Hematopoietic multipotent progenitor cell (in vitro differentiated cells): ENCODE measurements around the gene LMBR1. TPM values are rescaled to one million over a fixed set of nuclear protein-coding genes. Genes with fewer than 3 reads are reported as not detected.
"Not testable (repeated sequence)": the region's sequence is repeated elsewhere in the genome, so short reads cannot be mapped to it uniquely, and the experiment has no call there.

ENCODE experiments used
- DNase-seq, 3 donors: peaks; one replicate each; pipeline ENCODE4 v3.0.0-alpha.2; 2011 to 2015; ENCODE audit warnings: low read depth in 2 of 3, low spot score in 2 of 3
- total RNA-seq: library from RNA; depleted of rRNA; stranded (reverse); fragments of >200 nt; gene quantifications from one replicate; pipeline ENCODE4 v1.2.3, GENCODE V29; 2012

The LMBR1 gene
- total RNA-seq, 1 donor: 76.2 TPM

DNA sequence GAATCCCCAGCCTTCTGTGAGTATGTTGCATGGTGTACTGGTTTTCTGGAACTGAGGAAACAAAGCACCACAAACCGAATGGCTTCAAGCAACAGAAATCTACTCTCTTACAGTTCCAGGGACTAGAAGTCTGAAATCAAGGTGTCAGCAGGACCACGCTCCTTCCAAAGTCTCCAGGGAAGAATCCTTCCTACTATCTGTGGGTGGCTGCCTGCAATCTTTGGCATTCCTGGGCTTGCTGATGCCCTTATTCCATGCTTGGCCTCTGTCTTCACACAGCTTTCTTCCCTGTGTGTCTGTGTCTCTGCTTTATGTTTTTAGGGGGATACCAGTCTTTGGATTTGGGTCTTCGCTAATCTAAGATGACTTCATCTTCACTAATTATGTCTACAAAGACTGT is 81.3 kb downstream of the LMBR1 start:
- no peak for DNase-seq

DNA sequence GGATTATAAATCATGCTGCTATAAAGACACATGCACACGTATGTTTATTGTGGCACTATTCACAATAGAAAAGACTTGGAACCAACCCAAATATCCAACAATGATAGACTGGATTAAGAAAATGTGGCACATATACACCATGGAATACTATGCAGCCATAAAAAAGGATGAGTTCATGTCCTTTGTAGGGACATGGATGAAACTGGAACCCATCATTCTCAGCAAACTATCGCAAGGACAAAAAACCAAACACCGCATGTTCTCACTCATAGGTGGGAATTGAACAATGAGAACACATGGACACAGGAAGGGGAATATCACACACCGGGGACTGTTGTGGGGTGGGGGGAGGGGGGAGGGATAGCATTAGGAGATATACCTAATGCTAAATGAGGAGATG is 89.3 kb downstream of the LMBR1 start:
- not testable (repeated sequence) for DNase-seq

GRCh38 chr7:156802214-156802613 is 90.8 kb downstream of the LMBR1 start:
- DNase-seq: no peak

- DNase-seq: no peak
Measured at GRCh38 chr7:156795415-156795814, 97.6 kb downstream of the LMBR1 start.

- no peak for DNase-seq
Measured at GRCh38 chr7:156793334-156793733, 99.6 kb downstream of the LMBR1 start.

- DNase-seq: no peak
Measured at GRCh38 chr7:156792611-156793010, 100.4 kb downstream of the LMBR1 start.

GRCh38 chr7:156791241-156791640 is 101.7 kb downstream of the LMBR1 start:
- DNase-seq: no peak

DNA sequence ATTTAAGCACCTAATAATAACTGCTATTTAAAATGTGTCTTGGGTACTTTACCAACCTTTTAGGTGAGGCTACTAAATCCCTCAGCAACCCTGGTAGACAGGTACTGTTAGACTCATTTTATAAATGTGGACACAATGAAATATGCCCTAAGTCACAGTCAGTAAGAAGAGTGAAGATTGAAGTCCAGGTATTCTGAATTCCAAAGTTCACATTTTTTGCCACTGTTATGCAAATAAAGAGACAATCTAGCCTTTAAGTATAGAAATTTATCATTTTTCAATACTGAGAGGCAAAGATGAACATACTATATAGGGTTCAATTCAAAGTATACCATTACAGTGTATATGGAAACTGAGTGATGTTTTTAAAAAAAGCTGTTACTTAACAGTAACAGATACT is 102.7 kb downstream of the LMBR1 start:
- no peak for DNase-seq

DNA sequence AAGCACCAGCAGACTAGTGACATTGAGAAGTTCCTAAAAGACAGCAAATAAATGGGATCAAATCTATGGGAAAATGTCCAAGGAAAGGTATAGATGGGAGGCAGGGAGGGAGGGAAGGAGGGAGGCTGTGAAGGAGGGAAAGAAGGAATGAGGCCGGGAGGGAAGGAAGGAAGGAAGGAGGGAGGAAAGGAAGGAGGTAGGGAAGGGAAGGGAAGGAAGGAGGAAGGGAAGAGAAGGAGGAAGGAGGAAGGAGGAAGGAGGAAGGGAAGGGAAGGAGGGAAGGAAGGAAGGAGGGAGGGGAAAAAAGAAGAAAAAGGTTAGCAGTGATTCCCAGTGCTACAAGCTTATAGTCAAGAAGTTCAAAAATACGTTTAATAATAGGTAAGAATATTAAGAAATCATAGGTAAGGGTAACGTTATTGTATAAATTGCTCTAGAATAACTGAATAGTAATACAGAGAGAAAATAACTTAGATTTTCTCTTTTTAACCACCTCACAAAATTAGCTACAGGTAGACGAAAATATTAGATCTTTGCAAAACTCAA is 106.9 kb downstream of the LMBR1 start:
- no peak for DNase-seq

DNA sequence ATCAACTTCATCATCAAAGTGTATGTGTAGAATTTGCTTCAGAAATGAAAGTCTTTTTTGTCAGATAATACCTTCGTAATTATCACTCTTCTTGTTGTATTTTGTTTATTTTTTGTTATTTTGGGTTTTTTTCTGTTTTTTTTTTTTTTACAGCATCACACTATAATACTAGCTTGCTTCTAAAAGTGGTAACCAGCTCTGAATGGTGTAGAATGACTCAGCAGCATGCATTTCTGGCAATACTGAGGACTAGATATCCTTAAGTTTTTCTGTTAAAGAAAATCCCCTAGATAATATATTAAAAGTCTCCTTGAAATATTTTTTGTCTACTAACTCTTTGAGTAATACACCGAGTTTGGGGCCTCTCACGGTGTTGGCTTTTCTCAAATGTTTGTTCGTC is 109.1 kb downstream of the LMBR1 start:
- DNase-seq: no peak

DNA sequence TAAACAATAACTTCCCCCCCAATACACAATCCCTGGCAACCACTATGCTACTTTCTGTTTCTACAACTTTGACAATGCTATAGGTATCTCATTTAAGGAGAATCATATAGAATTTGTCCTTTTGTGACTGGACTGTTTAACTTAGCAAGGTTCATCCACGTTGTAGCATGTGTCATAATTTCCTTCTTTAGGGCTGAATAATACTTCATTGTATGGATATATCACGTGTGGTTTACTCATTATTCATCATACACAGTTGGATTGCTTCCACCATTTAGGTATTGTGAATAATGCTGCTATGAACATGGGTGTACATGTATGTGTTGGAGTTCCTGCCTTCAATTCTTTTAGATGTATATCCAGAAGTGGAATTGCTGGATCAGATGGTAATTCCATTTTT is 111.0 kb downstream of the LMBR1 start:
- no peak for DNase-seq

DNA sequence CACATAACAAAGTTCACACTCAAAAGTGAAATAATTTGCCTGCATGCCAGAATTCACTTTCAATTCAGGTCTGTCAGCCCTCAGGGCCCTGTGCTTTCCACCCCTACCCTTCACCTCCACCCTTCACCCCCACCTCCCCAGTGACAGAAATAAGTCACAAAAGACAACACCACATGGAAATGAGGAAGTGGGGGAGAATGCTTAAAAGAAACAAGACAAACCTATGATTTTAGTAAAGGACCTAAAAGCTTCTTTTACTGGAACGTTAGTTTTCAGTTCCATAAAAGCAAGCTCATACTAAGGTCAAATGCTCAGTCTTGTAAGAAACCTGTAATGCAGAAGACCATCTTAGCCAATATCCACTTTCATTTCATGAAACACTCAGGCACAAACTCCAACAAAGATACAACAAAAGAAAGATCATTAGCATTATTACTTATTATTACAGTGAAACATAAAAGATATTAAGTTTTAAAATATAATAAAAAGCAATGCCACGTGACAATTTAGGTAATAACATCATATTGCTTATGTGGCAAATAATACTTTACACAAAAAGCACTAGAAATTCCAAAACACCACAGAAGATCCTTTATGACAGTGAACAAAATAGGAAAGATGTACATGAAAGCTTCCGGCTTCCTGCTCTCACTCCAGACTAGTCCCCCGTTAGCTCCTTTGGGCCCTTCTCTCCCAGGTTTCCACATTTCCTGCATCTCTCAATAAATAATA is 112.1 kb downstream of the LMBR1 start:
- DNase-seq: peak in 2 of 3 donors; percentile 22 to 70

DNA sequence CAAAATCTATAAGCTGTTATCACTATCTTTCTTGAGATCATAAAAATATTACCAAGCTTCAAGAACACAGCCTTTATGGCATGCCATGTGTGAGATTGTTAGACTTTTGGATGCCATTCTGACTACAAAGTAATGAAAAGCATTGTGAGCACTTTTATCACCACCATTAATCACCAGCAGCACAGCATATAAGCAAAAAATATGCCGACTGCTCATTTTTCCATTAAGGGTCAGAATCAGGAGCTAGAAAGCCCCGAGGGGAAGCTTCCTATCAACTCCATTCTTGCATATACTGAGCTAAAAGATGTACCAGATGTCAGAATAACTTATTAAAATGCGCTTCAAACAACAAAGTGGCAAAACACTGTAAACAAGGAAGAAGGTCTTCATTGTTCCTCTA is 114.3 kb downstream of the LMBR1 start:
- no peak for DNase-seq

GRCh38 chr7:156778201-156778600 is 114.8 kb downstream of the LMBR1 start:
- no peak for DNase-seq

GRCh38 chr7:156777364-156778069 is 115.5 kb downstream of the LMBR1 start:
- DNase-seq: no peak

- no peak for DNase-seq
Measured at GRCh38 chr7:156776527-156776926, 116.5 kb downstream of the LMBR1 start.

DNA sequence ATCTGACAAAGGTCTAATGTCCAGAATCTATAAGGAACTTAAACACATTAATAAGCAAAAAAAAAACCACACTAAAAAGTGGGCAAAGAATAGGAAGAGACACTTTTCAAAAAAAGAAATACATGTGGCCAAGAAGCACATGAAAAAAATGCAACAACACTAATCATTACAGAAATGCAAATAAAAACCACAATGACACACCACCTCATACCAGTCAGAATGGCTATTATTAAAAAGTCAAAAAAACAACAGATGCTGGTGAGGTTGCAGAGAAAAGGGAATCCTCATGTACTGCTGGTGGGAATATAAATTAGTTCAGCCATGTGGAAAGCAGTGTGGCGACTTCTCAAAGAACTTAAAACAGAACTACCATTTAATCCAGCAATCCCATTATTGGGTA is 119.0 kb downstream of the LMBR1 start:
- DNase-seq: no peak

GRCh38 chr7:156772725-156773124 is 120.3 kb downstream of the LMBR1 start:
- DNase-seq: peak in 2 of 3 donors; percentile 8 to 32

DNA sequence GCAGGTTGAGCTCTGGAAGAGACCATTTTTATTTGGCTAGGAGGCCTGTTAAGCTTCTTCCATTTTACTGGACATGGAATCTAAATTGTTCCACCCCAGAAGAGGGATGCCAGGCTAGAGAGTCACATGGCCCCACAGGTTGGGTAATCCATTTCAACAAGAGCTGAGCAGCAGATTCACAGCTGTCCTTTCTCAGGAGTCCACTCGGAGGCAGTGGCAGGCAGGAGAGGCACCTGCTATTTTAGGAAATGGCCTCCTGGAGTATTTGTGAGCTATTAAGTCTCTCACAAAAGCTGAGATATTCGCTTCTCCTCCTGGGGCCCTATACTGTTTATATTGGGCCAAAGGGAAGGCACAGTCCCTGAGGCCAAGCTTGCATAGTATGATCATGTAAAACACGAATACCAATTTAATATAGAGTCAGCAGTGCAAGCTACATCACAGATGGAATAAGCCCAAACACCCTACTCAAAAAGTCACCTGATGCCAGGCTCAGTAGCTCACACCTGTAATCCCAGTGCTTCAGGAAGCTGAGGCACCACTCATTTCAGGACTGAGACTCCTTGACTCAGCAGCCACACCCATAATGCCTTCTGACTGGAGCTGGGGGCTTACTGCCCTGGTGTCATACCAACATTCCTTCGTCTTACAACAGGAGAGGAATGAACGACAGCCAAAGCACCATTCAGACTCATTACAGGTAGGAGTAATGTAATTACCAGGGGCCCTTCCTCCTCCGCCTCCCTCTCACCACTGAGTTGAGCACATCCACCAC is 124.1 kb downstream of the LMBR1 start:
- DNase-seq: no peak

GRCh38 chr7:156766666-156767065 is 126.3 kb downstream of the LMBR1 start:
- no peak for DNase-seq

DNA sequence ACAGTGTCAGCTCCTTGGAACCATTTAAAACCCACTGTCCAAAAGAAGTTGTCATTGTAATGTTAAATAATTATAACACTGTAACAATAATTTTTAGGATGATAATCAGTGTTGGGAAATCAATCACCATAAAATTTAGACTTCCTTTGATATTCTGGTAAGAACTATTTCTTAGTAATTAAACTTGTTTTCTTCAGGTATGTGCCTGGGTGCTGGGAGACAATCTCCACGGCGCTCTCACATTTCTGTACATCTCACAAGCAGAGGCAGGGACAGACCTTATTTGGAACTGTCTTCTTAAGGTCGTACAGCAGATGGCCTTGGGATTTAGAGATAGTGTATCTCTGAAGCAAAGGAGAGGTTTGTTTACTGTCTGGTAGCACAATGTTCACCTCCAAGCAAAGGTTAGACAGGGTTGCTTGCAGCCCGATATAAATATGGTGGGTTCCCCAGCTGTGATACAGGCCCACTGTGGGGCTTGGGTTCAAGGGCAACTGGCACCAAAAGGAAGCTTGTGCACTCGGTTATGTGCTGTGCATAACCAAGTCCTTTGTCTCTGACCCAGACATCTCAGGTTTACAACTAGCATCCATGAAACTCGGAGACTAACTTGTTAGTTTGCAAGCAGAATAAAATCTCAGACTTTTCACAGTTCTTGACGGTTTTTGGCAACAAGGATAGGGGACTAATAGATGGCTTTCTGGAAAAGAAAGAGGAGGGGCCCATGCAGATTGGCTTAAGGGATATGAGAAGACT is 126.9 kb downstream of the LMBR1 start:
- no peak for DNase-seq
